Activated CD4-positive, alpha-beta T cell treated with anti-CD3 and anti-CD28 coated beads, Interleukin-2, amount 10 ng/mL, durations not matched to agents 7 days and 5 days (primary cell): ENCODE data around the gene ARSJ. TPM values are rescaled to one million over a fixed set of nuclear protein-coding genes. Genes with fewer than 3 reads are reported as not detected.
A peak's percentile ranks its signal among the peaks of the same experiment; 100 is the strongest.
"Not testable (repeated sequence)": the region's sequence is repeated elsewhere in the genome, so short reads cannot be mapped to it uniquely, and the experiment has no call there.

Source experiments
- CTCF ChIA-PET: fragments of 350-600 bp; sonication (Branson Sonifier 250); formaldehyde crosslinking; loops from one replicate; lab custom pipeline; 2021; ENCODE audit warnings: antibody characterized with exemption; lab: Charles Lee
- POLR2A ChIA-PET: fragments of 350-600 bp; sonication (Branson Sonifier 250); formaldehyde crosslinking; loops from one replicate; lab custom pipeline; 2021; ENCODE audit warnings: antibody characterized with exemption; lab: Charles Lee
- DNase-seq: peaks from one replicate; pipeline ENCODE4 v3.0.0-alpha.2; 2020
- H3K27ac Mint-ChIP-seq: one replicate; pipeline ENCODE4 v1.8.0; 2021; ENCODE audit warnings: mild to moderate bottlenecking, moderate library complexity, mixed read lengths
- H3K27me3 Mint-ChIP-seq: one replicate; pipeline ENCODE4 v1.8.0; 2021; ENCODE audit warnings: mixed read lengths
- H3K36me3 Mint-ChIP-seq: one replicate; pipeline ENCODE4 v1.8.0; 2021; ENCODE audit warnings: low read depth, mixed read lengths
- H3K4me1 Mint-ChIP-seq: one replicate; pipeline ENCODE4 v1.8.0; 2021; ENCODE audit warnings: mixed read lengths
- H3K4me3 Mint-ChIP-seq: one replicate; pipeline ENCODE4 v1.8.0; 2021; ENCODE audit warnings: mild to moderate bottlenecking, moderate library complexity, mixed read lengths
- H3K9me3 Mint-ChIP-seq: one replicate; pipeline ENCODE4 v1.8.0; 2021; ENCODE audit warnings: mixed read lengths
- total RNA-seq, 2 experiments: library from RNA; stranded (reverse); gene quantifications; one replicate each; pipeline ENCODE4 v1.2.3, GENCODE V29; 2021

The ARSJ gene
- total RNA-seq, 2 experiments from 2014 or later = not detected

DNA sequence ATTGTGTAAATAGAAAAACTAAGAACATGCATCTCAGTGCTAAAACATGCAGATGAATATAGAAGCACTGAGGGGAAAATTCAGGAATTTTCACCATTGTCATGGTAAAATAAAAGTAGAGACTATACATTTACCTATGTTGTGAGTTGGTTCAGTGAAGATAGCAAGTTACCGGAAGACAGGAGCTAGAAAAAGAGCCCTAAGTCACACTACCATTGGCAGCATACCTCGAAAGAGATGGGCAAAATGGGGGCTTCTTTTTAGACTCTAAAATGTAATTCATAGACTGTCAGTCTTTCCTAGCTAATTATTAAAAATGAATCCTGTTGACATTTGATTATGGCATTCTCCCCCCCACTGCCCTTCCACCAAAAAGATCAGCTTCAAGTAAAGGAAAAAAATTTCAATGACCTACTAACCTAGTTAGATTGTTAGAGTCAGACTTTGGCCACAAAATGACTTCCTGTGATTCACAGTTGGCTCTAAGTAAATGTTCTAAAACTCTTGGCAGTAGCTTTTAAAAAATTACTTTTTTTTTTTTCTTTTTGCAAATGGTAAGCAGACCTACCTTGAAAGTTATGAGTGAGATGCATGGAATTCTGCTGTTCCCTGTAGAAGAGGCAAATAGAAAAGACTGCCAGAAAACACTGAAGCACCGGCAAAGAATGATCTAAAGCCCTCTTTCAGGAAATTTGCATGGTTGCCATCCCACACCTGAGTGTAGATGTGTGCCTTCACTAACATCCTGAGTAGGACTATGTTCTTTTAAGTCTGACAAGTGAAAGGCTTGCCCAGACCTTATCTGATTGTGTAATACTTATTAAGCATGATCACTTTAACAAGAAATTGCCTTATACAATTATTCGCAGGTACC is 26.4 kb upstream of the ARSJ start:
- DNase-seq = no peak
- Mint-ChIP-seq H3K27me3 (peaks cover 5% of the 10 kb centered on the region), H3K4me3 (no peak overlapping the region), H3K36me3 (no peaks in the 10 kb centered on the region), H3K9me3 (no peaks in the 10 kb centered on the region), H3K27ac (peak overlapping the region; percentile 20), H3K4me1 (peaks cover 5% of the 10 kb centered on the region)
- ChIA-PET CTCF (interaction anchor here (0.6 to 0.7 kb wide), 3 partner anchors 127 to 1992 kb away, joined by 4 to 5 read pairs (median 4); no protein-coding TSS in a partner anchor), POLR2A (no interaction called here)

- H3K4me1 Mint-ChIP-seq, CTCF ChIA-PET, H3K27ac Mint-ChIP-seq, H3K27me3 Mint-ChIP-seq, H3K9me3 Mint-ChIP-seq, POLR2A ChIA-PET, H3K36me3 Mint-ChIP-seq: not testable (repeated sequence)
- peak overlapping the region; percentile 19 for H3K4me3 Mint-ChIP-seq
- peak; percentile 16 for DNase-seq
These were observed 25.2 kb upstream of the ARSJ start for GRCh38 chr4:114004483-114005226.

DNA sequence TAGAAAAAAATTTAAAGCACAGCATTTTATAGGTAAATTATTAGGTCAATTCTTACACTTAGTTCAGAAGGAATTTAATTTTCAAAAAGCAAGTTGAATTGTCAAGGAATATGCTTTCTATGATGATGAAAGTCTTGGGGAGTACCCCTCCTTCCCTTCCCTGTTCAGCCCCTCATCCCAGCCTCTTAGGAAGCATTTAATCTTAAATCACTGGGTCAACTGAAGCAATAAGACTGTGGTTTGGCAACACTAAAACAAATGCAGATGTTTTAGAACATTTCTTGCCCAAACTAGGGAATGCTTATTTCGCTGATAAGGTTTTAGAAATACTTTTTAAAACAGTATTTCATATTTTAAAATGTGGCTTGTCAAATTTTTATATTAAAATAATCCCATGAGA is 19.1 kb upstream of the ARSJ start:
- CTCF ChIA-PET = no interaction called here
- DNase-seq = no peak
- Mint-ChIP-seq H3K27ac (no peak overlapping the region), H3K36me3 (no peaks in the 10 kb centered on the region), H3K9me3 (no peaks in the 10 kb centered on the region), H3K4me3 (no peak overlapping the region), H3K27me3 (no peaks in the 10 kb centered on the region), H3K4me1 (no peaks in the 10 kb centered on the region)
- POLR2A ChIA-PET = no interaction called here

- Mint-ChIP-seq H3K4me3 (no peak overlapping the region), H3K27me3 (no peaks in the 10 kb centered on the region), H3K27ac (no peak overlapping the region), H3K9me3 (no peaks in the 10 kb centered on the region), H3K36me3 (no peaks in the 10 kb centered on the region), H3K4me1 (no peaks in the 10 kb centered on the region)
- ChIA-PET CTCF (no interaction called here), POLR2A (no interaction called here)
- no peak for DNase-seq
These were observed 18.6 kb upstream of the ARSJ start for GRCh38 chr4:113998079-113998478.

DNA sequence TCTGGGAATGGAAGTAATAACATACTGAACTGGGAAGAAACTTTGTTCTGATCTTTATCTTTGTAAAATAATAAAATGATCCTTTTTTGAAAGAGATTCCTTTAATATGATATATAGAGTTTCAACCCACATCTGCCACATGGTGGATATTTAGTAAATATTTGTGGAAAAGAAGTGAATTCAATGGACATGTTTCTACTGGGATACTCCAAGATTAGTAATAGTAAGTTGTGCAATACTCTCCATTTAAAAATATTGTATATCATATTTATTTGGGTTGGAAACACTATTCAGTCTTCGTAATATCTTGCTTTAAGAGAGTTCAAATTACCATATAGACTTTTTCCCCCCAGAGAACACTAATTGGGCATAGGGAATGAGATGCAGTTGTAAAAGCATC is 17.8 kb upstream of the ARSJ start:
- Mint-ChIP-seq H3K27me3 (no peaks in the 10 kb centered on the region), H3K36me3 (no peaks in the 10 kb centered on the region), H3K27ac (no peak overlapping the region), H3K4me3 (no peak overlapping the region), H3K9me3 (no peaks in the 10 kb centered on the region), H3K4me1 (no peaks in the 10 kb centered on the region)
- DNase-seq = no peak
- POLR2A ChIA-PET = no interaction called here
- CTCF ChIA-PET = no interaction called here

- H3K9me3 Mint-ChIP-seq = no peaks in the 10 kb centered on the region
These were observed 17.2 kb upstream of the ARSJ start for GRCh38 chr4:113996599-113997177.

DNA sequence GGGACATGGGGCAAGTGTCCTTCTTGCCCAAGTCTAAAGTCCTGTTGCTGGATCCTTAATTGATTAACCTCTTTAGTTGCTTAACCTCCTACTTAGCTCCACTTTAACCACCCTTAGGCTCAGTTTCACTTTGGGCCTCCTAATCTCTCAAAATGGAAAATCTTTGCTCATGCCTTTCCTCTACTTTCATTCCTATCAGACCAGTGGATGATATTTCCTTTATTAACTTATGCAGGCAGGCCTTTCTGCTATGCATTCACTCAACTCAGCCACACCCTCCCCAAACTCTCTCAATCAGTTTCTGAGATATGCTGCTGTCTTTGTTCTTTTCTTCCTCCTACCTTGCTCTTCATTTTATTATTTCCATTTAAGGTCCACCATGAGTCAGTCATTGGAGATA is 14.4 kb upstream of the ARSJ start:
- H3K4me1 Mint-ChIP-seq = no peaks in the 10 kb centered on the region
- H3K4me3 Mint-ChIP-seq = no peak overlapping the region
- no peak for DNase-seq
- no peaks in the 10 kb centered on the region for H3K36me3 Mint-ChIP-seq
- CTCF ChIA-PET = no interaction called here
- no peaks in the 10 kb centered on the region for H3K27me3 Mint-ChIP-seq
- H3K27ac Mint-ChIP-seq = no peak overlapping the region
- POLR2A ChIA-PET = no interaction called here
- peaks cover 1% of the 10 kb centered on the region for H3K9me3 Mint-ChIP-seq

More at GRCh38 chr4:113996599-113997177, 17.2 kb upstream of the ARSJ start:
- POLR2A ChIA-PET = no interaction called here
- Mint-ChIP-seq H3K4me3 (no peak overlapping the region), H3K27ac (no peak overlapping the region), H3K36me3 (no peaks in the 10 kb centered on the region), H3K4me1 (no peaks in the 10 kb centered on the region), H3K27me3 (no peaks in the 10 kb centered on the region)
- CTCF ChIA-PET = no interaction called here
- no peak for DNase-seq

DNA sequence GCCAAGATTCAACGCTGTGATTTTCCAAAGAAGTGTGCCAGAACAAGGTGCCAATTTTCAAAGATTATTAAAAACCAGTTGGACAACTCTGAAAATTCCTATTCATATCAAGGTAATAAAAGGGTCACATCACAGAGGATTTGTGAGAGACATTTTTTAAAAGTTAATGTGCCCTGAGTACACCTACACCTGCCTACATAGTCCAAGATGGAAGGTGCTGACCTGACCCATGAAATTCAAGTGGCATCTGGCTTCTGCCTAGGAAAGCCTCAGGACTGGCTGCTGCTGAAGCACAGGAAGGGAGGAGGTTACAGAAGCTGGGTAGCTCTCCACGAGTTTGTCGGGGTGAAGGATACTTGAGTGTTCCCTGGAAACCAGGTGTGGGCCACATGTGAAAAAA is 11.4 kb upstream of the ARSJ start:
- ChIA-PET CTCF (no interaction called here), POLR2A (interaction anchor here (0.6 kb wide), 1 partner anchor 596 kb away, joined by 3 read pairs; no protein-coding TSS in a partner anchor)
- Mint-ChIP-seq H3K4me3 (no peak overlapping the region), H3K4me1 (no peaks in the 10 kb centered on the region), H3K27me3 (no peaks in the 10 kb centered on the region), H3K36me3 (no peaks in the 10 kb centered on the region), H3K9me3 (peaks cover 4% of the 10 kb centered on the region), H3K27ac (no peak overlapping the region)
- no peak for DNase-seq

DNA sequence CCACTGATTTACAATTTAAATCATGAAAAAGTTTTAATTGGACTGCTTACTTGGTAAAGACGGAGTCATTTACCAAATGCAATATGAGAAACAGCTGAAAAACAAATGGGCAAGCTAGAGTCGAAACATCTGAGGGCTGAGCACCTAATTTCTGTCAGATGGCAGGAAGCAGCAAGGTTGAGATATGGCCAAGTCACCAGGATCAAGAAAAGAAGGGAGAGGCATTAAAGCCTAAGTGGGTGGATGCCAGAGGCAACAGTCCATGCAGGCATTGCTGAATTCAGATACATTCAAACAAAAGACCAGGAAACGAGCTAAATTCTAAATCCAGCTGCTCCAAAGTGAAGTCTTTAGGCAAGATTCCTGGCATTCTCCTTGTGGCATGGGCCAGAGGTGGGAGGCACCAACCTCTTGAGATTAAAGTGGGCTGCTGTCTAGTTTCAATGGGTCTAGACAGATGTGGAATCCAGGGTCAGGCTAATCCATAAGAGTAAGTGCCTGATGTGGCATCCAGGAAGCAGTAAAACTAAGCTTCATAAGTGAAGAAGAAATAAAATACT is 8.0 kb upstream of the ARSJ start:
- Mint-ChIP-seq H3K4me3 (no peak overlapping the region), H3K9me3 (peaks cover 7% of the 10 kb centered on the region), H3K27me3 (no peaks in the 10 kb centered on the region), H3K27ac (no peak overlapping the region), H3K36me3 (no peaks in the 10 kb centered on the region), H3K4me1 (no peaks in the 10 kb centered on the region)
- no peak for DNase-seq
- CTCF ChIA-PET = no interaction called here
- POLR2A ChIA-PET = no interaction called here

- Mint-ChIP-seq H3K4me3 (no peak overlapping the region), H3K27ac (no peak overlapping the region), H3K4me1 (peaks cover 18% of the 10 kb centered on the region), H3K27me3 (peaks cover 35% of the 10 kb centered on the region), H3K36me3 (no peaks in the 10 kb centered on the region), H3K9me3 (peaks cover 5% of the 10 kb centered on the region)
- POLR2A ChIA-PET = no interaction called here
- no peak for DNase-seq
- CTCF ChIA-PET = interaction anchor here (0.6 kb wide), 1 partner anchor 506 kb away, joined by 3 read pairs; no protein-coding TSS in a partner anchor
These were observed 2.7 kb upstream of the ARSJ start for GRCh38 chr4:113982181-113982580.

DNA sequence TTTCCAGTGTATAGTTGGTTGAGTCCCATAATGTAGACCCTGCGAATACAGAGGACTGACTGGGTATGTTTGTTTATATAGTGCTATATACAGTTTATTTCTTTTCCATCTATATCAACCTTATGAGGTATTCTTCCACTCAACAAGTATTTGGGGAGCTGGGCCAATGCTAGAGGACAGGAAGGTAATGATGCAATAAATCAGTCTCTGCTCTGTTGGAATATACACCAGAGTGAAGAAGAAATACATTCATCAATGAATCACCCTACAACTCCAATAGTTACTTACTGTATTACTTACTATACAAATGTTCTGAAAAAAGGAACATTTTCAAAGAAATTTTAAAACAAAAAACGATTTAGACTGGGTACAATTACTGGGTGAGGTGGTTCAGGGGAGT is 2.1 kb upstream of the ARSJ start:
- peaks cover 38% of the 10 kb centered on the region for H3K27me3 Mint-ChIP-seq
- no peak for DNase-seq
- peaks cover 5% of the 10 kb centered on the region for H3K9me3 Mint-ChIP-seq
- H3K27ac Mint-ChIP-seq = no peak overlapping the region
- CTCF ChIA-PET = no interaction called here
- H3K36me3 Mint-ChIP-seq = no peaks in the 10 kb centered on the region
- no peak overlapping the region for H3K4me3 Mint-ChIP-seq
- H3K4me1 Mint-ChIP-seq = peaks cover 18% of the 10 kb centered on the region
- POLR2A ChIA-PET = no interaction called here

DNA sequence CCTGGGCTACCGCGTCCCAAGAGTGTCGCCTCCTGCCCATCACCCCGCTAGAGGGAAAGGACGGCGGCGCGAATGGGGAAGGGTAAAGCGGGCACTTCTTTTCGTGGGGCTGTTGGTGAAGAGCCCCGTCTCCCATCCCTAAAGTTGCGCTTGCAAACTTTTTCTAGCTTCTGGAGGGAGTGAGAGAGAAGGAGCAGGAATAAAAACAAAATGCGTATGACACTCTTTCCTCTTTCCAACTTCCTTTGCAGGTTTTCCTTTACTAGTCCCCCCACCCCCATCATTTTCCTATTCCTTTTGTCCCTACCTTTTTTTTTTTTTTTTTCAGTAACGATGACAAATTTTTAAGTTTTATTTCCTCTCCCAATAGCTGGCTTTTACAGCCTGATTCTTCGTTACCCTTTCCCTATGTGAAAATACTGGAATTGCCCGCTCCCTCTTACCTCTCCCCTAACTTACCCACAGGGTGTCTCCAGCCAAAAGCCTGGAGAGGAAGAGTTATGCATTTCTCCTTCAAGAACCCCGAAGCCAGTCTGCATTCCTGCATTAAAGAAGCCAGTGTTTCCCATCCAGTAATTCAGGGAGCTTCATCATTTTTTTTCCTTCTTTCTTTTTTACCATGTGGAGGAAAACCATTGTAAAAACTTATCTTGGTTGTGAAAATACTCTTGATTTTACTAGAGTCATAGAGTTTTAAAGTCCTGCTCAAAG is 613 bp upstream of the ARSJ start:
- no peak overlapping the region for H3K27ac Mint-ChIP-seq
- H3K9me3 Mint-ChIP-seq = peaks cover 2% of the 10 kb centered on the region
- no peak for DNase-seq
- CTCF ChIA-PET = no interaction called here
- H3K4me1 Mint-ChIP-seq = peaks cover 18% of the 10 kb centered on the region
- no peaks in the 10 kb centered on the region for H3K36me3 Mint-ChIP-seq
- peaks cover 38% of the 10 kb centered on the region for H3K27me3 Mint-ChIP-seq
- H3K4me3 Mint-ChIP-seq = peak overlapping the region; percentile 59
- POLR2A ChIA-PET = no interaction called here
